Gastrocnemius medialis (tissue), 4 donors: Measurements from ENCODE around the gene OR1D5.

Experiments
- CTCF ChIP-seq, 5 experiments: fragments of 450-650 bp in 3 of 5; fragments of 200-600 bp in 2 of 5; sonication (generic) in 2 of 5; IDR thresholded peaks in 4 of 5; conservative IDR thresholded peaks in 1 of 5; 1 replicate in 4 of 5; 2 replicates in 1 of 5; pipeline ENCODE4 v1.5.1; 2016 to 2019; ENCODE audit warnings: antibody characterized with exemption in 5 of 5, mild to moderate bottlenecking in 3 of 5, moderate library complexity in 3 of 5
- POLR2A ChIP-seq, 2 donors: fragments of 450-650 bp; IDR thresholded peaks; one replicate each; pipeline ENCODE4 v1.6.1; 2017; ENCODE audit warnings: antibody characterized with exemption in 2 of 2, mild to moderate bottlenecking in 2 of 2, moderate library complexity in 2 of 2

GRCh38 chr17:3032258-3033247 is 30.9 kb downstream of the OR1D5 start:
- TF ChIP-seq CTCF (IDR thresholded peaks at IDR 0.05 in 4 of 5, conservative IDR thresholded peaks at IDR 0.05 in 1 of 5) (no peak), POLR2A (IDR thresholded peaks at IDR 0.05) (no peak)
